Measurements from ENCODE around the gene PSTPIP2.
"Not testable (repeated sequence)": the region's sequence is repeated elsewhere in the genome, so short reads cannot be mapped to it uniquely, and the experiment has no call there.

PSTPIP2 gene

GRCh38 chr18:46035696-46036680 is 36.1 kb downstream of the PSTPIP2 start:
- no peak for DNase-seq

- DNase-seq: no peak
These were observed 37.8 kb downstream of the PSTPIP2 start for GRCh38 chr18:46034230-46034629.

- no peak for DNase-seq
These were observed 40.3 kb downstream of the PSTPIP2 start for GRCh38 chr18:46031741-46032140.

DNA sequence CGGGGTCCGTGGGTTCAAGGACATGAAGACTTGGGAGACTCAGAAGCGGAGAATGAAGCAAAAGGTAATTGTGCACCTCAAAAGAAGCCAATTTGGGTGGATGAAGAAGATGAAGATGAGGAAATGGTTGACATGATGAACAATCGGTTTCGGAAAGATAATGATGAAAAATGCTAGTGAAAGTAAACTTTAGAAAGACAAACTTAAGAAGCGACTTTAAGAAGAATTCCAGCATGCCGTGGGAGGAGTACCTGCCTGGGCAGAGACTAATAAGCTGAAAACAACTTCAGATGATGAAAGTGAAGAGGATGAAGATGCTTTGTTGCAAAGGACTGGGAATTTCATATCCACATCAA is 43.5 kb downstream of the PSTPIP2 start:
- no peak for DNase-seq

DNA sequence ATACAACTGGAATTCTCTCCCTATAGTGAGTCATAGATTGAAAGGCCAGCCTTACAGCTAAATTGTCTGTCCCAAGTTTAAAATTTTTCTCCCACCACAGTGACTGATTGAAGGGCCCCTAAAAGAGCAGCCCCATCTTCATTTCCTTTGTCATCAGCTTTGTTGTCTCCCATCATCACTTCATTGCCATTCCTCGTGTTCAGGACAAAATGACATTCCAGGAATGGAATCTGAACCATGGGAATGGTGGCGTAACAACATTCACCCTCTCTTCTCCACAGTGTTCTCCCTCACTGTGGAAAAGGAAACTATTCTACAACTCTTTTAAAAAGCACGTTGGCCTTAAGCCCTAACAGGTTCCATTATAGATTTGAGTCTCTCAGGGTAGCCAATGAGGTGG is 52.1 kb downstream of the PSTPIP2 start:
- no peak for DNase-seq

GRCh38 chr18:46013484-46014189 is 58.4 kb downstream of the PSTPIP2 start:
- no peak for DNase-seq

DNA sequence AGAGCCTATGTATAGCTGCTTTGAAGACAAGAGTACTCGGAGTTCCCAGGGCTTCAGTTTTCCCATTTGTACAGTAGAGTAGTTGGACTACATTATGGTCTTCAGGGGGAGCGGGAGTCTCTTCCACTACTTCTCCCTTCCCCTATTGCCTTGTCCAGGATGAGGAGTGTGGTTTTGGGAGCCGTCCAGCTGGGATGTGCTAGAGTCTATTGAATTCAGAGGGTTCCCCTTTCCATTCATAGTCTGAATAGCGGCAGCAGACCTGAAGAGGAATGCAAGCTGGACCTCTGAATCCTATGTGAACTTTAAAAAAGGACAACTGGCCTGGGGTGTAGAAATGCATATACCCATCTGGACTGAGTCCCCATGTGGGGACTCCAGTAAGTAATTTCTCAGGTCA is 61.4 kb downstream of the PSTPIP2 start:
- DNase-seq: no peak

DNA sequence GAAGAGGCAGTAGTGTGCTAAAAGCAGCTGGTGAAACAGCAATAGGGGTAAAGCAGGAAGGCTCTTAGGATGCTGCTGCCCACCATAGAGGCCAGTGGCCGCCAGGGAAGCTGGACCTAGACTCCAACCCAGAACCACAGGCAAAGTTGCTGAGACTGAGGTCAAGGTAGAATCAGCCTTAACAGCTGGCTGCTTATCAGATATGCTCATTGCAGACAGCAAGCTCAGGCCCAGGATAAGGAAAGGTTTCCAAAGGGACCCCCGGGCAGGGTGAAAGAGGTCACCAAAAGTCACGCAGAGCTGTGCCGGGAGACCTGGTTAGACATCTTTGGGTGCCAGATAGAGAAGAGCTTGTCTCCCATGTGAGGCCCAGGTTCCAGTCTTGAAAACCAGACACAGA is 62.0 kb downstream of the PSTPIP2 start:
- no peak for DNase-seq

GRCh38 chr18:46009125-46009840 is 62.8 kb downstream of the PSTPIP2 start:
- DNase-seq: no peak

GRCh38 chr18:46008531-46008930 is 63.5 kb downstream of the PSTPIP2 start:
- DNase-seq: no peak

- DNase-seq: no peak
These were observed 64.9 kb downstream of the PSTPIP2 start for GRCh38 chr18:46007165-46007564.

- no peak for DNase-seq
These were observed 69.1 kb downstream of the PSTPIP2 start for GRCh38 chr18:46002934-46003333.

DNA sequence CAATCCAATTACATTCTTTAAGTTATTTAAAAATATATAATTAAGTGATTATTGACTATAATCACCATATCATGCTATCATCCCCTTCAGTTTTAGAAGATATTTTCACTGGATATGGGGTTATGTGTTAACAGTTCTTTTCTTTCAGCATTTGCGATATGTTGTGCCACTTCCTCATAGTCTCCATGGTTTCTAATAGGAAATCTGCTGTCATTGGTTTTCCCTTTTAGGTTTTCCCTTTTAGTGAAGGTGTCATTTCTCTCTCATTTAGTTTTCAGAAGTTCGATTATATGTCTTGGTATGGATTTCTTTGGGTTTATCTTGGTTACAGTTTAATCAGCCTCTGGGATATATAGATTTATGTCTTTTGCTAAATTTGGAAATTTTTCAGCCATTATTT is 70.2 kb downstream of the PSTPIP2 start:
- DNase-seq: no peak

GRCh38 chr18:46001074-46001473 is 71.0 kb downstream of the PSTPIP2 start:
- no peak for DNase-seq

DNA sequence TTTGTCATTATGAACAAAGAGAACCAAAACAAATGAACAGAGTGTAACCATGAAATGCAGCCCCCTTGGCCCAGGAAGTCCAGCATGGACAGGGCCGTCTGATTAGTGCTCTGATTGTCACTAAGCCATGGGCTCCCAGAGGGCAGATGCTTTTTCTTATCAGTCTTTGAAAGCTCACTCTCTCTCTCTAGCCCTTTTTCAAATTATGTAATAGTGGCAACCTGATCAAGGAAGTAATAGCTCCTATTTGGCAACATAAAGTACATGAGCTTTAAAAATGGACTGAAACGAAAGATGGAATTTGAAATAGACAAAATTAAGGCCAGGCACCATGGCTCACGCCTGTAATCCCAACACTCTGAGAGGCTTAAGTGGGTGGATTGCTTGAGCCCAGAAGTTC is 72.5 kb downstream of the PSTPIP2 start:
- DNase-seq: no peak

DNA sequence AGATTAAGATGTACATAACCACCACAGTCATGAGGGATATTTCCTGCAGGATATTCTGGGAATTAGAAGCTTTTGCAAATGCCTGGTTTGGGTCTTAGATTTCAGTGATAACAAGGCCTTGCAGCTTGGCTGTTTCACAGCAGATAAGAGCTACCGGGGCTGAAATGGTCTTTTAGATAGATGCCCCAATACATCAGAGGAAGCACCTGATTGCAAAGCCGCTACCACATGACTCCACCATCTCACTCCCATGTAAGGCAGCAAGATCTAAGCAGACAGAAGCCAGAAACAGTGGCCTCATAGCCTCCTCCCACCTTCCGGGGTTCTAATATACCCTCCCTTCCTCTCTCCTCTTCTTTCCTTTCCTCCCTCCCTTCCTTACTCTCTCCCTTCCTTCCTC is 73.8 kb downstream of the PSTPIP2 start:
- no peak for DNase-seq

- DNase-seq: no peak
These were observed 74.3 kb downstream of the PSTPIP2 start for GRCh38 chr18:45997700-45998151.

DNA sequence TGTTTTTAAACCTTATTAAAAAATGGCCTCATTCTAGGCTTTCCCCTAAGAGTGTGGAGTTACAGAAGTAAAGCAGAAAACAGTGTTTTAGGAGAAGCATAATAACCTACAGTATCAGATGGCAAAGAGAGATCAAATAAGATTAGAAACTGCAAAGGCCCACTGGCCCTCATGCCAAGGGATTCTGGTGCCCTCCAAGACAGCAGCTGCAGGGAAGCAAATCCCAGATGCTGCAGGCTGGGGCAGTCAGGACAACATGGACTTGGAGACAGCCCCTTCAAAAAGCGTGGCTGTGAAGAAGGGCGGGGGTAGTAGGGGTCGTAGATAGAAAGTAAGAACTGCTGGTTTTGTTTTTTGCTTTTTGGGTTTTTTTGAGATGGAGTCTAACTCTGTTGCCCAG is 76.6 kb downstream of the PSTPIP2 start:
- no peak for DNase-seq

GRCh38 chr18:45993438-45993837 is 78.6 kb downstream of the PSTPIP2 start:
- DNase-seq: no peak

DNA sequence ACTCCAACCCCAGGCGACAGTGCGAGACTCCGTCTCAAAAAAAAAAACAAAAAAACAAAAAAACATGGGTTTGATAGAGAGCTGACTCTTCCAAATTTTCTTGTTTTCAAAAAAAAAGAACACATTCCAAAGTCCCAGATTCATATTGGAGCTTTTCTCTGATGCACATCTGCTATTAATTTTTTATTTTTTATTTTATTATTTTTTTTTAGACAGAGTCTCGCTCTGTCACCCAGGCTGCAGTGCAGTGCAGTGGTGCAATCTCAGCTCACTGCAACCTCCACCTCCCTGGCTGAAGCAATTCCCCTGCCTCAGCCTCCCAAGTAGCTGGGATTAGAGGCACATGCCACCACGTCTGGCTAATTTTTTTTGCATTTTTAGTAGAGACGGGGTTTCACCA is 79.5 kb downstream of the PSTPIP2 start:
- not testable (repeated sequence) for DNase-seq

DNA sequence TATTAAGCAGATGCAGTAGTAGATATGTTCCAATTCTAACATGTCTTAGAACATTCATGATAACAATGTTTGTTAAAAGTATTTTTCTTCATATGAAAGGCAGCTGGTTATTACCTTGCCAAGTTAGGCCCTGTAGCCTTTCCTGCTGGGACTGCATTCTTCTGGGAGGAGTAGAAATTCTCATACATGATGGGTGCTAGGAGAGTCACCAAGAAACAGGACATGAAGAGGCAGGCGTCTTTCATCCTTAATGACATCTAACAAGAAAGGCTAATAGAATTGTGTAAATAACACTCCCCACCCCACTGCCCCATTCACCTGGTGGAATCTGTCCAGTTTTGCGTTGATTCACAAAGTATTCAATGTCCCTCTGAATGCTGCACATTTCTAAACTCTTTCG is 80.3 kb downstream of the PSTPIP2 start:
- no peak for DNase-seq

DNA sequence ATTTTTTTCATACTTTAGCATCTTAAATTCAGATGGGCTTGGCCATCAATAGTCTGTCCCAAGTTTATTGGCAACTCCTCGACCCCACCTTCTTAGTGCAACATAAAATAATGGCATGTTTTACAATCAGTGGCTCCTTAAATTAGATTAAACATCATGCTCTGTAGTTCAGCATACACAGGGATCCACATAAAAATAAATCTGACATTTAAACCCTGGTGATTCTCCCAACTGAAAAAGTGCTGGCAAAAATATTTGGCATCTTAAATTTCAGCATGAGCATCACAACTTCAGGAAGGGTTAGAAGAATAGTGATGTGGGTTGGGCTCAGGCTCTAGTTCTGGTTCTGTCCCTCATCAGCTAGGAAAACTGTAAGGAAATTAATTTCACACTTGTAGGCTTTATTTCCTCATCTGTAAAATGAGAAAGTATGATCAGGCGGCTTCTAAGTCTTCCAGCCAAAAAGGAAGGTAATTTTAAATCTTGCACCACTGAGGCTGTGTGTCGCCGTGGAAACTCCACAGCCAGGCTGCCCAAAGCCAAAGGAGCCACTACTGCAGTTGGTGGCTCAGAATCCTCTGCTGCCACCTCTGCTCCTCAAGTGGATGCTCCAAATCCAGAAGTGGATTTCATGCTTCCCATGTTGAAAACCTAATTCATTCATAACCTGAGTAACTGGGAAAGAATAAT is 87.4 kb downstream of the PSTPIP2 start:
- no peak for DNase-seq

GRCh38 chr18:45981821-45982220 is 90.2 kb downstream of the PSTPIP2 start:
- DNase-seq: no peak

Measured in C1 segment of cervical spinal cord (tissue), 14 donors.